ENCODE data around the gene DNAJB13. TPM values are rescaled to one million over a fixed set of nuclear protein-coding genes. Genes with fewer than 3 reads are reported as not detected.

Gene DNAJB13, protein sequence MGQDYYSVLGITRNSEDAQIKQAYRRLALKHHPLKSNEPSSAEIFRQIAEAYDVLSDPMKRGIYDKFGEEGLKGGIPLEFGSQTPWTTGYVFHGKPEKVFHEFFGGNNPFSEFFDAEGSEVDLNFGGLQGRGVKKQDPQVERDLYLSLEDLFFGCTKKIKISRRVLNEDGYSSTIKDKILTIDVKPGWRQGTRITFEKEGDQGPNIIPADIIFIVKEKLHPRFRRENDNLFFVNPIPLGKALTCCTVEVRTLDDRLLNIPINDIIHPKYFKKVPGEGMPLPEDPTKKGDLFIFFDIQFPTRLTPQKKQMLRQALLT
- total RNA-seq: not detected

GRCh38 chr11:73950869-73951710 is at the start of gene DNAJB13:
Gene DNAJB13, plus strand, starts transcription at chr11:73951026. Its CDS starts 44 bp downstream, at chr11:73951070.
- no peak for DNase-seq (ENCODE audit: low spot score)

GRCh38 chr11:73902303-73902702 is 48.5 kb upstream of the DNAJB13 start:
- no peak for DNase-seq (ENCODE audit: low spot score)
- H3K4me1 ChIP-seq: peaks cover 0 to 2% of the 10 kb centered on the region in 2 donors
- H3K9me3 ChIP-seq: no peaks in the 10 kb centered on the region
- H3K27ac ChIP-seq: no peak overlapping the region
- peaks cover 20% of the 10 kb centered on the region for H3K36me3 ChIP-seq
- H3K27me3 ChIP-seq: no peaks in the 10 kb centered on the region
- TF ChIP-seq CTCF (IDR thresholded peaks at IDR 0.05): no peak
- H3K4me3 ChIP-seq: no peak overlapping the region

More at GRCh38 chr11:73950869-73951710, at the start of gene DNAJB13:
- Histone ChIP-seq H3K27ac (no peak within 1 kb of the TSS), H3K9me3 (no peaks in the 10 kb centered on the region), H3K4me3 (no peak within 1 kb of the TSS), H3K36me3 (no peaks in the 10 kb centered on the region), H3K4me1 (no peaks in the 10 kb centered on the region), H3K27me3 (no peaks in the 10 kb centered on the region)
- no peak for TF ChIP-seq CTCF (IDR thresholded peaks at IDR 0.05)

DNA sequence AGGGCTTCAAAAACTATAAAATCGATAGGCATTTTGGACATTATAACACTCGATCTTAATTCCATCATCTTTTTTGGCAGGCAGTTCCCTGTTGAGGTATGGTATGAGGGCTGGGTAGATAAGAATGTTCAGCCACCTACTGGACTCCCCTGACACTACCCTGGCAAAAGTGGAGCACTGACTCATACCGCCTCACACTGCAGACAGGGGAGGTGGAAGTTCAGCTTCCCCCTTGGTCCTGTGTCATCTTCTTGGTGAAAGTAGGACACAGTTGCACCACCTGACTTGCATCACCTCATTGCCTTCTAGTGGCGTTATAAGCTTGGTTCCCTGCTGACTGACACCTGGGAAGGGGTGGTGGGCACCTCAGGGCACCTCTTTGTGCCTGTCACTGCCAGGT is 43.6 kb upstream of the DNAJB13 start:
- TF ChIP-seq CTCF (IDR thresholded peaks at IDR 0.05): peak in 1 of 2 donors; percentile 46
- Histone ChIP-seq H3K27ac (peak overlapping the region; percentile 46 to 49), H3K4me3 (no peak overlapping the region), H3K9me3 (no peaks in the 10 kb centered on the region), H3K27me3 (no peaks in the 10 kb centered on the region), H3K4me1 (peaks cover 0 to 5% of the 10 kb centered on the region in 2 donors), H3K36me3 (peaks cover 23% of the 10 kb centered on the region)
- DNase-seq (ENCODE audit: low spot score): no peak

DNA sequence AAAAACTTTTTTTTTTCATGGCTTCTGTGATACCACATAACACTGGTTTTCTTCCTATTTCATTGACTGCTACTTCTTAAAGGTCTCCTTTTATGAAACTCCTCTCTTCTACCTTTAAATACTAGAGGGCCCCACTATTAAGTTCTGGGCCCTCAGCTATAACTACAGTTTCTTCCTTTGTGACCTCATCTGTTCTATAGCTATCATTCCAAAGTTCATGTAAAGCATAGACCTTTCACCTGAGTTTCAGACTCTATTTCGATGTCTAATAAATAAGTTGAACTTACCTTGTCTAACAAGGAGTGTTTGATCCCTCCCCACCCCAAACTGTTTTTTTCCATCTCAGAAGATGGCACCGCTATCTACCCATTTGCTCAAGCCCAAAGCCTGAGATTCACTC is 38.8 kb upstream of the DNAJB13 start:
- Histone ChIP-seq H3K27ac (no peak overlapping the region), H3K4me1 (peaks cover 0 to 5% of the 10 kb centered on the region in 2 donors), H3K36me3 (peaks cover 64% of the 10 kb centered on the region), H3K9me3 (no peaks in the 10 kb centered on the region), H3K4me3 (no peak overlapping the region), H3K27me3 (no peaks in the 10 kb centered on the region)
- TF ChIP-seq CTCF (IDR thresholded peaks at IDR 0.05): no peak
- DNase-seq (ENCODE audit: low spot score): no peak

DNA sequence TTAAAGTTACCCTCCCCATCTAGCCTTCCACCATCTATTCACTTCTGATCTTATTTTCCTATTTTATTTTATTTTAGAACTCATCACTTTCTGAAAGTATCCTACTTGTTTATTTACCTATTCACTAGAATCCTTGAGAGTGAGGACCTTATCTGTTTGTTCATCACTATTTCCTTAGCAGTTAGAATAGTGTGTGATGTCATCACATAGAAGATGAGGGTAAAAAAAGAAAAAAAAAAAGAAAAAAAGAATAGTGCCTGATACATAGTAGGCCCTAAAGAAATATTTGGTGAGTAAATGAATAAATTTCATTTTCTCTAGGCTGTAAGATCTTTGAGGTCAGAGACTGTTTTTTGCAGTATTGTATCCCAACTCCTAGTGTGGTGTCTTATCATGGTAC is 37.4 kb upstream of the DNAJB13 start:
- Histone ChIP-seq H3K4me1 (no peaks in the 10 kb centered on the region), H3K27me3 (no peaks in the 10 kb centered on the region), H3K9me3 (no peaks in the 10 kb centered on the region), H3K36me3 (peaks cover 77% of the 10 kb centered on the region), H3K4me3 (no peak overlapping the region), H3K27ac (no peak overlapping the region)
- no peak for DNase-seq (ENCODE audit: low spot score)
- no peak for TF ChIP-seq CTCF (IDR thresholded peaks at IDR 0.05)
